ENCODE results near the gene GNAI1. TPM values are rescaled to one million over a fixed set of nuclear protein-coding genes. Genes with fewer than 3 reads are reported as not detected.

The GNAI1 gene
- total RNA-seq, 1 experiment from 2014 or later: 1.2 TPM

DNA sequence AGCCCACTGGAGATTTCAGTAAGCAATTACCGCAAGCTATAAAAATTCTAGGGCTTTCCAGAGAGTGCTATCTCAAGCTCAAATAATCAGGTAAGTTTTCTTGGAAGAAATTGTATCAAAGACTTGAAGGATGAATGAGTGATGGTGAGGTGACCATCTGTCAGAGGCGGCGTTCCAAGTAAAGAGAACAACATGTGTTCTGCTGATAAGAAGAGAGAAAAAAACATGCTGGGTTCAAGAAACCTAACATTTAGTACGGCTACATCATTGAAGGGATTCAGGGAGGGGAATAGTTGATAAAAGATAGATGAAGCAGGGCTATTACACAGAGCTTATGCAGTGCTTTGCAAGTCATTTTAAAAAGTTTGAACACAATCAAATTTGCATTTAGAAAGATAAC is 100.7 kb downstream of the GNAI1 start:
- in situ Hi-C loops (cut with HindIII; ENCODE audit: low sequenced_read_pairs): no loop called here
- DNase-seq (ENCODE audit: low spot score): peak; percentile 8

DNA sequence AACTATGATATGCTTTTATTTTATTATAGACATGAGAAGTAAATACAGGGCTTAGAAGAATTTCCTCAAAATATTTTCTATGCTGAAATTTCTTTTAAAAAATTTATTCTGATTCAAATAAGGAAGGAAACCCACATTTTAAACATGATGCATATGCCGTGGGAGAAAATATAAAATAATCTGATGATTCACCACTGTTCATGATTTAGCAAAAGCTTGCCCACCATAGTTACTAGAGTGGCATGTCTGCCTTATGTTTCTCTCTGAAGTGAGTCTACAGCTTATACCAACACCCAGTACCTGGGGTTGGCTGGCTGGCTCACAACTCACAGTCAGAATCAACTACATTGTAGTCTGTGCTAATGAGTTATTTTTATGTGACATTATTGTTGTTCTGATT is 102.0 kb downstream of the GNAI1 start:
- in situ Hi-C loops (cut with HindIII; ENCODE audit: low sequenced_read_pairs): no loop called here
- no peak for DNase-seq (ENCODE audit: low spot score)

DNA sequence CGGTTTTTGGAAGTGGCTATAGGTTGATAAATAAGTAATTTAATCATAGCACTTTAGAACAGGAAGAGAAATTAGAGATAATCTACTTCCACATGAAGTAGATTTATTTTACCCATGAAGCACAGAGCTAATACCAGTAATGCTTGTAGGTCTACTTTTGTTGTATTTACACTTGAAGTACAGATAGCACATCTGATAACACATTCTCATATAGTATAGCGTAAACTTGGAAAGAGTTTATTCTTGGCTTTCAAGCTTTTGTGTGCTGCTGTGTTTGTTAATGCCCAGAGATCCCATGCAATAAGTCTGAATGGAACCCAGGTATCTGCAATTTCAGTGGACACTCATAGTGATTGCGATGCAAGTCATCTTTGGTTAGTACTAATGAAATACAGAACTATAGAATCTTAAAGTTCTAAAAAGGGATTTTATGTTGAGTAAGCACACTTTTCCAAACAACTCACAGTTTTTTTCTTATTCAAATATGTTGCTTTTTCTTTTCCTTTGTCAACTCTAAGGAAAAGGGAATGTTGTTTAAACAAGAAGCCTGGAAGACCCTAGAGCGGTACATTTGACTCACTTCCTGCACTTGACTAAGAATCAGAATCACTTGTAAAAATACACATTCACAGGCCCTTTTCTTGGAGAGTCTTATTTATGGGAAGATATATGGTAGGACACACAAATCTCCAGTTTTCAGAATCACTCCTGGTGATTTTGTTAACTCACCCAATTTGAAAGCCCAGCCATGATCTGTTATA is 105.8 kb downstream of the GNAI1 start:
- no peak for DNase-seq (ENCODE audit: low spot score)
- in situ Hi-C loops (cut with HindIII; ENCODE audit: low sequenced_read_pairs): no loop called here

DNA sequence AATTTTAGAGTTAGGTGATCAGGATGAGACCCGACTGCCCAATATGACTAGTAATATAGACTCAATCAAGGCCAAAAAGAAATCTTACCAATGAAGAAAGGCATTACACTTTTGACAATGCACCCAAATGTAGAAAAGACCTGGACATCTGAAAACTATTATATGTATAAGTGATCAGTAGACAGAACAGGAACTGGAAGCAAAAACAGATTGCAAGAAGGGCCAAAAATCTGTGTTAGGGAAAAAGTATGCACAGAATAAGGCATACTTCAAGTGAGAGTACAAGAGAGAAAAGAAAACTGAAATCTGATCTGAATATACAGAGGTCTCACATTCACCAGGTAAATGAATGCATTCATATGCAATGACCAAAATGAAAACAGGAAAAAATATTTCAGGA is 107.0 kb downstream of the GNAI1 start:
- in situ Hi-C loops (cut with HindIII; ENCODE audit: low sequenced_read_pairs): no loop called here

DNA sequence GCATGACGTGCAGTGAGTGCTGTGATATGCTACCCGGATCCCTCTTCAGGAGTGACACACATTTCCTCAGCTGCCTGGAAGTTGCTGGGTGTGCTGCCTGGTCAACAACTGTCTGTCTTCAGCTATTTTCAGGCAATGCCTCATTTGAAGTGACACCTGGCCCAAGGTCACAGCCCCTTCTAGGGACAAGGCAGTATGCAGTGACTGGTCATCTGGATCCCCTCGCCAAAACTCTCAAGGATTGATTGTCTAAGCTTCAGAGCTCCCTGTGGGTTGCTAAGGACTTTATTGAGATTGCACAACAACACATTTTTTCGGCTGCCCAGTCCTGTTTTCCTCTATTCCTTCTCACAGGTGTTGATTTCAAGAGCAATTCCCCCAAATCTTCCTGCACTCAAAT is 108.8 kb downstream of the GNAI1 start:
- no peak for DNase-seq (ENCODE audit: low spot score)
- in situ Hi-C loops (cut with HindIII; ENCODE audit: low sequenced_read_pairs): no loop called here

More for the DNA sequence above, 107.0 kb downstream of the GNAI1 start:
- no peak for DNase-seq (ENCODE audit: low spot score)

DNA sequence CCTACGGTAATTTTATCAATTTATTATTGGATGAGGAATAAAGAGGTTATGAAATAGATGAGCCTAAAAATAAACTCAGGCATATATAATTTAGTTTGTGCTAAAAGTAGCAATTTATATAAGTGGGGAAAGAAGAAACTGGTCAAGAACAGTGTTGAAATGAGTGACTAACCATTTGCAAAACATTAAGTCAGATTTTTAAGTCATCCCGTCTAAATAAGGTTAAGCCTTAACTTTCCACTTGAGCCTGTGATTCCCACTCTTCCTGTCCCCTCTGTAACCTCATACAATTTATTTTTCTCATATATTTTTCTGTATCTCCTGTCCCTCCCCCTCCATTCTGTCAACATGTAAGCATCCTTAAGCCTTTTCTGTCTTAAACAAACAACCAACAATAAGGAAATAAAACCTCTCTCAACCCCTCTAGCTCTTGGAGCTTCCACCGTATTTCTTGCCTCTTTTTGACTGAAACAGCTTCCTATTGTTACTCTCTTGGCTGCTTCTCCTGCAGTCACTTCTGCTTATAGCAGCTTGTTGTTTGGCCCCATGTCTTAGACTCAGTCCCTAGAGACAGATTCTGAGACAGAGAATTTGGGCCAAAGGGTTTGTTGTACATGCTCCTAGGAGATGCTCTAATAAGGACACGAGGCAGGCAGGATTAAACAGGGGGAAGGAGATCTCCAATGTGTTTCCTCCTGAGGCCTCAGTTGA is 109.7 kb downstream of the GNAI1 start:
- peak; percentile 7 for DNase-seq (ENCODE audit: low spot score)
- in situ Hi-C loops (cut with HindIII; ENCODE audit: low sequenced_read_pairs): no loop called here

DNA sequence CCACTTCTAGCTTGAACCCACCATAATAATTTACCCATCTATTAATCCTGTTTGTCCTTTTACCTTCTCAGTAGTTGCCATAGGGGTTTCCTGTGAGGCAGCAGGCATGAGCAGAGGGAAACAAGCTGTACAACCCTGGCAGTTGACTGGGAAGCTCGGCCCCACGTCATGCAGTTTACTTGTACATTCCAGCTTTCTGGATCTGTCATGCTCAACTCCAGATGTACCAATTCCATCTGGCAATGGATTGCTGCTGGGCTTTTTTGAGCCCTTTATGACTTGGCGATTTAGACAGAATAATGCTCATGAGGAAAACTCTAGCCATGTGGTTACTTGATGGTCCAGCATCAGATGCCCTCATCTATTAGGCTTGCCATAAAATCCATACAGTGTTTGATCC is 112.5 kb downstream of the GNAI1 start:
- DNase-seq (ENCODE audit: low spot score): no peak
- in situ Hi-C loops (cut with HindIII; ENCODE audit: low sequenced_read_pairs): no loop called here

DNA sequence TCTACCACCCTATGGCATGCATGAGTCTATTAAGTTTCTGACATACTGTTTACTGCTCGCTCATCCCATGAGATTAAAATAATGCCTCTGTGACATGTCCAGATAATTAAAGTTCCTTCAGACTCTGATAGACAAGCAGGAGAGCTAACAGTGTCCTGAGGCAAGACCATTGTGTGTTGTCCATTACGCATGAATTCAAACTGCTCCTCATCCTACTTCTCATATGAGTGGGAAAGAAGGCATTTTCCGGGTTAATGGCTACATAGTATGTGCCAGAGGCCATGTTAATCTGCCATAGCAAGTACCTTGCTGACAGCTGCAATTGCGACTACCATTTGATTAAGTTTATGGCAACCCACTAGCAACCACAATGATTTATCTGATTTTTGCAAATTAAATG is 113.3 kb downstream of the GNAI1 start:
- DNase-seq (ENCODE audit: low spot score): no peak
- in situ Hi-C loops (cut with HindIII; ENCODE audit: low sequenced_read_pairs): no loop called here

DNA sequence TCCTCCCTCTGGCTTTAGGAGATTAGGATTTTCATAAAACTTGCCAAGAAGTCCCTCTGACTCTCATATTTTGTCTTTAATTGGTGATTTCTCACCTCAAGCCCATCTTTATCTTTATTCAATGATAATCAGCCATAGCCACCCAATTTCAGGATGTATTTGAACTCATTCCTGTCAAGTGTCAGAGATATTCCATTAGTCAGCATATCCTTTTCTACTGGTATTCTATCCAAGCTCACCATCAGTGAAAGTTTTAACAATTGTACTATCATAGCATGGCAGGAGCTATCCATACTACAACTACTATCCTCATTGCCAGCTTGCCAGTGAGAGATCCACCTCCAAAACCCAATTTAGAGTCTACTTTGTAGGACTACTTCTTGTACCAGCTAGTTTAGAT is 114.6 kb downstream of the GNAI1 start:
- in situ Hi-C loops (cut with HindIII; ENCODE audit: low sequenced_read_pairs): no loop called here
- no peak for DNase-seq (ENCODE audit: low spot score)

DNA sequence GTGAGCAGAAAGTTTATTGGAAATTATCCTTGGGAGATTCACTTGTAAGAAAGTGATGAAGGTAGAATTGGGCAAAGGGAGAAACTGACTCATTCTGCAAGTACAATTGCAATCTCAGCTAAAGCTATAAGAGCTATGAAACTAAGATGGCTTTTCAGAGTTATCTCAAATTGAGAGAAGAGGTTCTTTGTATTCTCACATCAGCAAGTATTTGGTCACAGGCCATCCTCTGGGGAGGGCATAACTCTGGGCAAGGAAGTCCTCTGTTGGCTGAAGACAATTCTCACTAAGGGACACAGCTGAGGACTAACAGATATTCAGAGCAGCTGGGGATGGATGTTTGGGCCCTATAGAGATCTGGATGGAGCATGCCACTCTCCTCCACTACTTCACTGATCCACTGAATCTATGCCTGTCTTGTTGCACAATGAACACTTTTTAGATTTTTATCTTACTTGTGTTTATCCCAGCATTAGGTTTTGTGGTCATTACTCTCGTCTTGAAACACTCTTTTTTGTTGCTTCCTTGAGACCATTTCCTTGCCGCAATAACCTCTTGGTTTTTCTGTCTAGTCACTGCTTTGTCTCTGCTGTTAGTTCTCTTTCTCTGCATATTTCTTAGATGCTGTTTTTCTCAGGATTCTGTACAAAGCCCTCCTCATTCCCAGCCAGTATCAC is 115.1 kb downstream of the GNAI1 start:
- DNase-seq (ENCODE audit: low spot score): no peak

DNA sequence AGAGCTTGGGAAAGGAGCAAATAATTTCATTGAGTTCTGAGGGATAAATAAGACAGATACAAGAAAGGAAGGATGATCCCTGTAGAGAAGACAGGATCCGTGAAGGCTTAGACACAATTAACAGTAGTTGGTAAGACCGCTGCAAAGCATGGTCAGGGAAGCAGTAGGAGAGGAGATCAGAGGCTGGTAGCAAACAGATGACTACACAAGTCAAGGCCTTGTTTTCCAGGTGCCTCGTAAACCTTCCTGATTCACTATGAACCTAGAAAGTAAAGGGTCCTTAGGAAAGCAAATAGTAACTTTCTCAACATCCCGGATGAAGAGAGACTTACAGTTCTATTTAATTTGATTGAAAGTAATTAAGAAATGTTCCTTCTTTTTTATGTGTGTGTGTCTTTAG is 118.6 kb downstream of the GNAI1 start:
- DNase-seq (ENCODE audit: low spot score): no peak
- in situ Hi-C loops (cut with HindIII; ENCODE audit: low sequenced_read_pairs): no loop called here

More for the DNA sequence above, 115.1 kb downstream of the GNAI1 start:
- in situ Hi-C loops (cut with HindIII; ENCODE audit: low sequenced_read_pairs): no loop called here

DNA sequence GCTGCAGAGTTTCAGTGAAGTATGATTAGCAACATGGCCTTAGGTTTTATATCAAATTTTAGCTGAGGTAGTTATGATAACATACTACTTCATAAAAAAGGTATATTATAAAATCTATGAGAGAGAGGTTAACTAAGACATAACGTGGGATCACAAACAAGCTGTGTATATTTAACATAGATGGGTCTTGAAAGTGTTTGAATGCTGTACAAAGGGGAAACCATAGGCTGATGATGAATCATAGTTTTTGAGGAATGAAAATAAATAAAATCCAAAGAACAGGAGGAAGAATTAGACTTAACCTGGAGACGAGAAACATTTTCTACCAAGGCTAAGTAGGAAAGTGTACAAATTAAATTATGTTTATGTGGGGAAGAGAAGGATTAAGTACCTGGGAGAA is 119.0 kb downstream of the GNAI1 start:
- DNase-seq (ENCODE audit: low spot score): no peak
- in situ Hi-C loops (cut with HindIII; ENCODE audit: low sequenced_read_pairs): no loop called here

DNA sequence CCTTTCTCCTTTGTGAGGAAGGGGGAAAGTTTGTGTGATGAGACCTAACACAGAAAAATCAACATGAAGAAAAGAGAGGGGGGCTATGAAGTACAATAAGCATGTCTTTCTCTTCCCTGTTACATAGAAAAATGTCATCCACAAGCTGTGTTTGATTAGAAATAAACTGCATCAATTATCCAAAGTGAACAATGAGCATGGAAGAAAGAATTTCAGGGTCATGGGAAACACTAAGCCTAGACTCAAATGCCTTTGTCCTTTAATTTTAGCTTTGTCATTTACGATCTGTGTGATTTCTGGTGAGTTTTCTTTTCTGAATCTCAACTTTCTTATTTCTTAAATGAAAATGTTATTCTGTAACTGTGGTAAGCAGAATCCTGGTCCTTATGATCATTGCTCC is 121.0 kb downstream of the GNAI1 start:
- in situ Hi-C loops (cut with HindIII; ENCODE audit: low sequenced_read_pairs): no loop called here
- DNase-seq (ENCODE audit: low spot score): no peak

DNA sequence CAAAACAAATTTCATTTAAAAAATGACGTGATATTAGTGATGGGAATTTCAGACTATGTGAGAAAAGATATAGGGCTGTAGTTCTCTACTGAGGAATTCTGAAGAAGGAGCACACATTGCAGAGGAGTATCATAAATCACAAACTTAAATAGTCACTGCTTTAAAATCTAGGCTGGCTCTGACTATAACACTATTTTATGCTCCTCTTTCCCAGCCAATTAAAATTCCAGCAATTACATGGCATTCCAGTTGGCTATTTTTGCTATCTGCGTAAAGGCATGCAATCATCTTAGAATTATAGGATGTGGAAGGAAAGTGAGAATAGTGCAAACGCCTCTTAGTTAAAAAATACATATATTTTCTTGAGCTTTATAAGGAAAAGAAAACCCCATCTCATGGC is 123.1 kb downstream of the GNAI1 start:
- DNase-seq (ENCODE audit: low spot score): no peak
- in situ Hi-C loops (cut with HindIII; ENCODE audit: low sequenced_read_pairs): no loop called here

DNA sequence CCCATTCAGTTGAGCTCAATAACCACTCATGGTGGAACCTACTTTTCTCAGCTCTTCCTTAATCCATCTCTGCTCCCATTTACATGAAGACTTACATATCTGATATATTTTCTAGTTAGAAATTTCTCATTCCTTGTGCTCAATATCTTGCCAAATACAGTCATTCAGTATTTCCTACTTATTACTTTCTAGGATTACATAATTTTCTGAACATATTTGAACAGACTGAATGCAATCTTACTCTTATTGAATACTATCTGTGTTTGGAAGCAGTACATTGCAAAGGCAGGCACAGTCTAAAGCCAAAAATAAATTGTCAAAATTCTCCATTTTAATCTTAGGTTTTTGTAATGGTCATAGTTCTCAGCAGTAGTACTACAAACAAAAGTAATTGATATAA is 126.0 kb downstream of the GNAI1 start:
- no peak for DNase-seq (ENCODE audit: low spot score)
- in situ Hi-C loops (cut with HindIII; ENCODE audit: low sequenced_read_pairs): no loop called here

DNA sequence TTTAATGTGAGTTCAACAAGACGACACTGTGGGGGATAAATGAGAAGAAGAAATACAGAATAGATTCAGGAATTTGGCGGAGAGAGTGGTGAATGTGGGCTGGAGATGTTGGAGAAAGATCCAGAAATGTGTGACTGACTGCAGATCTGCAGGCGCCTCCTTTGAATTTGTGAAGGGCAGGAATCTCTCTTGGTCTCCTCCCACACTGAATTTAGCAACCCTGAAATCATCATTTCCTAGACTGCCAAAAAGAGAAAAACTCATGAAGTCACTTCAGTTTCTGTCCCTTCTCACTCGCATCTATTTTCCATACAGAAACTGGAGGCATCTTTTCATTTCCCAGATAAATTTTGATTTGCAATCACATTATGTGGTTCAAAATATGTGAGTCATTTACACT is 128.7 kb downstream of the GNAI1 start:
- no peak for DNase-seq (ENCODE audit: low spot score)
- in situ Hi-C loops (cut with HindIII; ENCODE audit: low sequenced_read_pairs): no loop called here

DNA sequence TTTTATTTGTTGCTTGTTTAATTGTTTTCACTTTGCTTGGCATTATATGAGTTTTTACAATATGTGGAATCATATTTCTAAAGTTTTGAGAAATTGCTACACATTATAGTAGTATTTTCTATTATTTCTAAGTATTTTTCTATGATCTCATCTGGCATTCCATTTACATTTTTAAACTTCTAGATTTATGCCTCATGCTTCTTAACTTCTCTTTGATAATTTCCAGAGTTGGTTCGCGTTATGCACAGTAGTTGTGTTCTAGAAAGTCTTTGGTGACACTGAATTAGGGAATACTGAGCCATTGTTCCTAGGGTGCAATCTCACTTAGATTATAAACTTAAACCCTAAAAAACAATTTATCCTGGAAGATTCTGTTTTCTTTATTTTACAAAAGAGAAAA is 129.2 kb downstream of the GNAI1 start:
- in situ Hi-C loops (cut with HindIII; ENCODE audit: low sequenced_read_pairs): no loop called here
- DNase-seq (ENCODE audit: low spot score): no peak

DNA sequence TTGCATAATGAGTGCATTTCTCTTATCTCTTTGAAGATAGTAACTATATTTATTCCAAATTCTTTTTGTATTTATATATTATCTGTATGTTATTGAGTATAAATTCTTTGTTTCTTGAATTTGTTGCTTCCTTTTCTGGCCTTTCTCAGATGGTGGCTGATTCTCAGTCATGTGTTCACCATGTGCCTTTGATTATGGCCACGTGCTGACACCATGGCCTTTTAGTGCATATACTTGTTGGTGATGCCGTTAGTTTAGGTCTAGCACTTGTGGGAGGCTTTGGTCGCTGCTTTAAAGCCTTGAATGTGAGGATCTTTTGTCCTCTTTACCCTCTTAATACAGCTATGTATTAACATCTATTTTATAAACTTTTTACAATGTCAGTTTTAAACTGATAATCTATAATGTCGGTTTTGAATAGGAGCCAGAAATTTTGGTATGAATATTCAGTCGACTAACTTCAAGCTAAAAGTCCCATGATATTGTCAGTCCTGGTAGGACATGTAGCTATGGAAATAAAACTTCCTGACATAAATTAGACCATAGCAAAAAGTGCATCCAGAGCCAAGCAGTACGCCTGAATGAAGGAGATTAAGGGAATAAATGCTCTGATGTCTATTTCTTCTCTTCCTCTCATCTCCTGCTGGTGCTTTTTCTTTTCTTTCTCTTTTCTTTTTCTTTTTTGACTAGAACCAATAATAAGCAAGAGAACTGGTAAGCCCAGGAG is 130.3 kb downstream of the GNAI1 start:
- DNase-seq (ENCODE audit: low spot score): no peak
- in situ Hi-C loops (cut with HindIII; ENCODE audit: low sequenced_read_pairs): no loop called here

DNA sequence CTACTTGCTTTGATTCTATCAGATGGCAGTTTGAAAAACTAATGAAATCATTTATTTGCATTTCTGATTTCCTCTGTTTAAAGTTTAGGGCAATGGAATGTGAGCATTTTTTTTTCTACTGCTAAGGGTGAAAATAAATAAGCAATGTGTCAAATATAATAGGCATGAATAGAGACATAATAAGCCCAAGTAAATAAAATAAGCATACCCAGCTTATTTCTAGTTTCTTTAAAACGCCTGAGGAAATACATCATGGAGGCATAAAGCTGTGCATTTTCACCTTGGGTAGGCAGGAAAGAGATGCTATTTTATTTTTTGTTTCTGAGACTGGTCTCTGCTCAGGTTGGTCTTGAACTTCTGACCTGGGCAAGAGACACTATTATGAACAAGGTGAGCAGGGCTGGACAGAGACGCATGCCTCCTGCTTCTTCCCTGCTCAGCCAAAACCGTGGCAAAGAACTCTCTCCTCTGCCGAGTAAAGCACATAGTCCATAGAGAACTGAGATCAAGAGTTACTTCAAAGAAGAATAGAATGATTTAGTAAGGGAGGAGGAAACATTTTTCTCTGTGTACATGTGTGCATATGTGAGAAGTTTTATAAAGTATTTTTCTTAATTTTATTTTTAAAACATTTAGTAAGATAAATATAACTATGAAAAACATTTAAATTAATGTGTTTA is 138.1 kb downstream of the GNAI1 start:
- in situ Hi-C loops (cut with HindIII; ENCODE audit: low sequenced_read_pairs): no loop called here
- no peak for DNase-seq (ENCODE audit: low spot score)

Measured in G401 (cell line).